ENCODE measurements around the gene CD37.

DNA sequence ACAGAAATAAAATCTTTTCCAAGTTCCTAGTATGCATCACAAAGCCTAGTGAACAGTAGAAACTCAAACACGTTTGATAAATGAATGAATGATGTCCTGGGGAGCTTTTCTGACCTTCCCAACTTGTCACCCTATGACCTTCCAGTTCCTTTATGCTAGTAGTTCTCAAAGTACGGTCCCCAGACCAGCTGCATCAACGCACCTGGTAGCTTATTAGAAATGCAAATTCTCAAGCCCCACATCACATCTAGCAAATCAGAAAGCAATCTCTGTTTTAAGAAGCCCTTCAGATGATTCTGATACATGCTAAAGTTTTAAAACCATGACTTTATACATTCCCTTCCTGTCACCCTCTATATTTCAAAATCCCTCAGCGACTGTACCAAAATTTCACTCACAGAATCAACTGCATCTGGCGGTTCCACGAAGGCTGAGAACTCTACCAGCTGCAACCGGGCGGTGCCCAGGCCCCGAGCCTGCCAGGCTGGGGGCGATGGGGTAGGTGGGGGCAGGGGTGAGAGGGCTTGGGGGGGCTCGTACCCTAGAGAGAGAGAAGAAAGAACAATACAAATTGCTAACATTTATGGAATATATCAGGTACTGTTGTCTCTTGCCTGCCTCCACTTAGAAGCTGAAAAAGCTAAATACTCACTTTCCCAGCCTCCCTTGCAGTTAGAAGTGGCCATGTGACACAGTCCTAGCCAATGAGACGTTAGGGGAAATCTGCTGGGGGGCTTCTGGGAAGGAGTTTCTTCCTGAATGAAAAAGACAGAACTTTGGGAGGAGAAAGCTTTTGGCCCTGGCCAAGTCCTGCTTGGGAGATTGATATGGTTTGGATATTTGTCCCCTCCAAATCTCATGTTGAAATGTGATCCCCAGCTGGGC lies 13.3 kb downstream of the CD37 start:
- TF ChIP-seq, protein P1, sequence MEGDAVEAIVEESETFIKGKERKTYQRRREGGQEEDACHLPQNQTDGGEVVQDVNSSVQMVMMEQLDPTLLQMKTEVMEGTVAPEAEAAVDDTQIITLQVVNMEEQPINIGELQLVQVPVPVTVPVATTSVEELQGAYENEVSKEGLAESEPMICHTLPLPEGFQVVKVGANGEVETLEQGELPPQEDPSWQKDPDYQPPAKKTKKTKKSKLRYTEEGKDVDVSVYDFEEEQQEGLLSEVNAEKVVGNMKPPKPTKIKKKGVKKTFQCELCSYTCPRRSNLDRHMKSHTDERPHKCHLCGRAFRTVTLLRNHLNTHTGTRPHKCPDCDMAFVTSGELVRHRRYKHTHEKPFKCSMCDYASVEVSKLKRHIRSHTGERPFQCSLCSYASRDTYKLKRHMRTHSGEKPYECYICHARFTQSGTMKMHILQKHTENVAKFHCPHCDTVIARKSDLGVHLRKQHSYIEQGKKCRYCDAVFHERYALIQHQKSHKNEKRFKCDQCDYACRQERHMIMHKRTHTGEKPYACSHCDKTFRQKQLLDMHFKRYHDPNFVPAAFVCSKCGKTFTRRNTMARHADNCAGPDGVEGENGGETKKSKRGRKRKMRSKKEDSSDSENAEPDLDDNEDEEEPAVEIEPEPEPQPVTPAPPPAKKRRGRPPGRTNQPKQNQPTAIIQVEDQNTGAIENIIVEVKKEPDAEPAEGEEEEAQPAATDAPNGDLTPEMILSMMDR (IDR thresholded peaks at IDR 0.05): no peak
- TF ChIP-seq EZH2 (IDR thresholded peaks at IDR 0.05; ENCODE audit: borderline replicate concordance, insufficient read depth, low read depth, low read length, poor library complexity, severe bottlenecking): no peak
